Astrocyte (in vitro differentiated cells and primary cell): ENCODE results near the gene ISCA1.

Experiments
- EZH2 ChIP-seq: IDR thresholded peaks from 2 replicates; pipeline ENCODE4 v1.6.1; 2012; ENCODE audit warnings: mild to moderate bottlenecking, low read length, inconsistent platforms; ENCODE audit not compliant: insufficient read depth
- TF ChIP-seq, protein P1 (sequence below): IDR thresholded peaks from 2 replicates; pipeline ENCODE4 v1.5.1; 2011; ENCODE audit warnings: low read depth, mild to moderate bottlenecking, inconsistent platforms, low read length, moderate library complexity; ENCODE audit not compliant: insufficient read depth

DNA sequence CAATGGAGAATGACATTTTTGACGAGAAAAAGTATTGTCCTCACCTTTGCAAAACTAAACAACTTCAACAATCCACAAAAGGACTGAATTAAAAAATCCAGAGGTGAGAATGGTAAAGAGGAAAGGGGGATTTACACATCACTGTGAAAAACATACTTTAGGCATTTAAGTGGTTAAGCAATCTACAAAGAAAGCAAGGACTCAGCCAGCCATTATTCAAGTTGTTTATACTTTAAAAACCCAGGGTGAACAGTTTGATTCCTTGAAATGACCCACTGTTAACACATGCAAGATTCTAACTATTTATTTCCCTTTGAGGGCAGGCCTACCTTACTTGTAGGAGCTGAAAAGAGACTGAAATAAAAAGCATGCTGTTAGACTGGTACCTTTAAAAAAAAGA is 42.6 kb upstream of the ISCA1 start:
- TF ChIP-seq, protein P1, sequence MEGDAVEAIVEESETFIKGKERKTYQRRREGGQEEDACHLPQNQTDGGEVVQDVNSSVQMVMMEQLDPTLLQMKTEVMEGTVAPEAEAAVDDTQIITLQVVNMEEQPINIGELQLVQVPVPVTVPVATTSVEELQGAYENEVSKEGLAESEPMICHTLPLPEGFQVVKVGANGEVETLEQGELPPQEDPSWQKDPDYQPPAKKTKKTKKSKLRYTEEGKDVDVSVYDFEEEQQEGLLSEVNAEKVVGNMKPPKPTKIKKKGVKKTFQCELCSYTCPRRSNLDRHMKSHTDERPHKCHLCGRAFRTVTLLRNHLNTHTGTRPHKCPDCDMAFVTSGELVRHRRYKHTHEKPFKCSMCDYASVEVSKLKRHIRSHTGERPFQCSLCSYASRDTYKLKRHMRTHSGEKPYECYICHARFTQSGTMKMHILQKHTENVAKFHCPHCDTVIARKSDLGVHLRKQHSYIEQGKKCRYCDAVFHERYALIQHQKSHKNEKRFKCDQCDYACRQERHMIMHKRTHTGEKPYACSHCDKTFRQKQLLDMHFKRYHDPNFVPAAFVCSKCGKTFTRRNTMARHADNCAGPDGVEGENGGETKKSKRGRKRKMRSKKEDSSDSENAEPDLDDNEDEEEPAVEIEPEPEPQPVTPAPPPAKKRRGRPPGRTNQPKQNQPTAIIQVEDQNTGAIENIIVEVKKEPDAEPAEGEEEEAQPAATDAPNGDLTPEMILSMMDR: no peak
- no peak for TF ChIP-seq EZH2
